SH-SY5Y (cell line): ENCODE measurements around the gene OR12D2.

Source experiments
- GATA2 ChIP-seq: IDR thresholded peaks from 2 replicates; pipeline ENCODE4 v1.6.1; 2011; ENCODE audit warnings: mild to moderate bottlenecking, low read depth, low read length
- GATA3 ChIP-seq: IDR thresholded peaks from 2 replicates; pipeline ENCODE4 v1.6.1; 2011; ENCODE audit warnings: low read depth, mild to moderate bottlenecking, low read length, moderate library complexity

DNA sequence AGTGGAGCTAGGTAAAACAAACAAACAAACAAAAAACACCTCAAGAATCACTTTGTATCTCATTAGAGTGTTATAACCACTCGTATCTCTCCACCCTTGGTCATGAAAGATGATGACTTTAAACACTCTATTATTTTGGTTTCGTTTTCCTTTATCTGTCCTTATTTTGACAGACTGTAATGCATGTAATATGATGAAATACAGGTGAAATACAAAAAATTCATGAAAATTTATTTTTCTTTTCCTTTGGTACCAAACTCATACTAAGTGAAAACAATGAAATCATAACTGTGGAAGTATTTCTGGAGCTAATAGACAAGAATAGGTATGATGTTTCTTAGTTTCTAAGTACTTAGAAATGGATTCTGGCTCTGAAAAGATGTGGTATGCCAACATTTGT is 4.1 kb downstream of the OR12D2 start:
- no peak for TF ChIP-seq GATA2
- TF ChIP-seq GATA3 = no peak
